Measurements from ENCODE around the gene ST14.

DNA sequence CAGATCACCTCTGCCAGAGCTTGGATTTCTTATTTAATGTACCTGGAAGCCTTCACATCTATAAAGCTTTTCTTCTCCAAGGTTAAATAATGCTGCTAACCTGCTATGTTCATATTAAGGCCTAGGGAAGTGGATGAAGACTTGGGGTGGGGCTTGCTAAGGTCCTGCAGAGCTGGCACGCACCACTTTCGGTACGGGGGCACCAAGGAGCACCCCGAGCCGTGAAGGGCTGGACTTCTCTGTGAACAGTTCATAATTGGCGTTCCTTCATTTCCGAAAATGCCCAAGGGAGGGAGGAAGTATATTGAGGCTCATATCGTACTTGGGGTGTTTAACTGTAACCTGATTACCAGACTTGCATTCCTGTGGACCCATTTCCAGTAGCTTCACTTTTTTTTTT, 59.6 kb downstream of the ST14 start:
- TF ChIP-seq, protein P1, sequence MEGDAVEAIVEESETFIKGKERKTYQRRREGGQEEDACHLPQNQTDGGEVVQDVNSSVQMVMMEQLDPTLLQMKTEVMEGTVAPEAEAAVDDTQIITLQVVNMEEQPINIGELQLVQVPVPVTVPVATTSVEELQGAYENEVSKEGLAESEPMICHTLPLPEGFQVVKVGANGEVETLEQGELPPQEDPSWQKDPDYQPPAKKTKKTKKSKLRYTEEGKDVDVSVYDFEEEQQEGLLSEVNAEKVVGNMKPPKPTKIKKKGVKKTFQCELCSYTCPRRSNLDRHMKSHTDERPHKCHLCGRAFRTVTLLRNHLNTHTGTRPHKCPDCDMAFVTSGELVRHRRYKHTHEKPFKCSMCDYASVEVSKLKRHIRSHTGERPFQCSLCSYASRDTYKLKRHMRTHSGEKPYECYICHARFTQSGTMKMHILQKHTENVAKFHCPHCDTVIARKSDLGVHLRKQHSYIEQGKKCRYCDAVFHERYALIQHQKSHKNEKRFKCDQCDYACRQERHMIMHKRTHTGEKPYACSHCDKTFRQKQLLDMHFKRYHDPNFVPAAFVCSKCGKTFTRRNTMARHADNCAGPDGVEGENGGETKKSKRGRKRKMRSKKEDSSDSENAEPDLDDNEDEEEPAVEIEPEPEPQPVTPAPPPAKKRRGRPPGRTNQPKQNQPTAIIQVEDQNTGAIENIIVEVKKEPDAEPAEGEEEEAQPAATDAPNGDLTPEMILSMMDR (IDR thresholded peaks at IDR 0.05), result no peak
- no peak for TF ChIP-seq POLR2A (IDR thresholded peaks at IDR 0.05)
